ENCODE results near the gene OSCP1. TPM values are rescaled to one million over a fixed set of nuclear protein-coding genes. Genes with fewer than 3 reads are reported as not detected.
A peak's percentile ranks its signal among the peaks of the same experiment; 100 is the strongest.

OSCP1 gene
- total and polyA plus RNA-seq, 8 donors = 3.3 to 9.8 (median 4.8) TPM

DNA sequence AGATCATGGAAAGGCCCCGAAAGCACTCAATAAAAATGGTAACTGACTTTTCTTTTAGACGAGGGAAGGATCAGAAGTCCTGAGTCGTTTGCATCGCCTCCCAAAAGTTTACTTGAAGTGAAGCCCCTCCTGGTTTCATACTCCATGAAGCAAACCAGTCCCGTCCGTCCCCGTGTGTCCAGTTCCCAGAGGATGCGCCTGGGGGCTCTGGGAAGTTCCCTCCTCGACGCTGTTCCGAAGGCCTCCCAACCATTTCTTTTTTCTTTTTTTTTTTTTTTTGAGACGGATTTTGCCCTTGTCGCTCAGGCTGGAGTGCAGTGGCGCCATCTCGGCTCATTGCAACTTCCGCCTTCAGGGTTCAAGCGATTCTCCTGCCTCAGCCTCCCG lies 661 bp upstream of the OSCP1 start:
- FAIRE-seq (no peak), ATAC-seq (no peak), DNase-seq (no peak)
- TF ChIP-seq, protein P1, sequence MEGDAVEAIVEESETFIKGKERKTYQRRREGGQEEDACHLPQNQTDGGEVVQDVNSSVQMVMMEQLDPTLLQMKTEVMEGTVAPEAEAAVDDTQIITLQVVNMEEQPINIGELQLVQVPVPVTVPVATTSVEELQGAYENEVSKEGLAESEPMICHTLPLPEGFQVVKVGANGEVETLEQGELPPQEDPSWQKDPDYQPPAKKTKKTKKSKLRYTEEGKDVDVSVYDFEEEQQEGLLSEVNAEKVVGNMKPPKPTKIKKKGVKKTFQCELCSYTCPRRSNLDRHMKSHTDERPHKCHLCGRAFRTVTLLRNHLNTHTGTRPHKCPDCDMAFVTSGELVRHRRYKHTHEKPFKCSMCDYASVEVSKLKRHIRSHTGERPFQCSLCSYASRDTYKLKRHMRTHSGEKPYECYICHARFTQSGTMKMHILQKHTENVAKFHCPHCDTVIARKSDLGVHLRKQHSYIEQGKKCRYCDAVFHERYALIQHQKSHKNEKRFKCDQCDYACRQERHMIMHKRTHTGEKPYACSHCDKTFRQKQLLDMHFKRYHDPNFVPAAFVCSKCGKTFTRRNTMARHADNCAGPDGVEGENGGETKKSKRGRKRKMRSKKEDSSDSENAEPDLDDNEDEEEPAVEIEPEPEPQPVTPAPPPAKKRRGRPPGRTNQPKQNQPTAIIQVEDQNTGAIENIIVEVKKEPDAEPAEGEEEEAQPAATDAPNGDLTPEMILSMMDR (IDR thresholded peaks at IDR 0.05) = no peak
- Histone ChIP-seq H3K4me1 (peaks cover 0 to 3% (median 0%) of the 10 kb centered on the region in 3 donors), H3K9me3 (no peaks in the 10 kb centered on the region), H3K36me3 (peaks cover 0 to 10% (median 0%) of the 10 kb centered on the region in 3 donors), H3K27me3 (no peaks in the 10 kb centered on the region), H3K27ac (peak overlapping the region; percentile 83 to 94 (median 90)), H3K4me3 (peak overlapping the region; percentile 41 to 78 (median 56))
- WGBS, 2 donors = 34 to 39% methylated on average over 18 of the region's 18 CpGs
- intact Hi-C loops (cut with DNase I) = no loop called here

DNA sequence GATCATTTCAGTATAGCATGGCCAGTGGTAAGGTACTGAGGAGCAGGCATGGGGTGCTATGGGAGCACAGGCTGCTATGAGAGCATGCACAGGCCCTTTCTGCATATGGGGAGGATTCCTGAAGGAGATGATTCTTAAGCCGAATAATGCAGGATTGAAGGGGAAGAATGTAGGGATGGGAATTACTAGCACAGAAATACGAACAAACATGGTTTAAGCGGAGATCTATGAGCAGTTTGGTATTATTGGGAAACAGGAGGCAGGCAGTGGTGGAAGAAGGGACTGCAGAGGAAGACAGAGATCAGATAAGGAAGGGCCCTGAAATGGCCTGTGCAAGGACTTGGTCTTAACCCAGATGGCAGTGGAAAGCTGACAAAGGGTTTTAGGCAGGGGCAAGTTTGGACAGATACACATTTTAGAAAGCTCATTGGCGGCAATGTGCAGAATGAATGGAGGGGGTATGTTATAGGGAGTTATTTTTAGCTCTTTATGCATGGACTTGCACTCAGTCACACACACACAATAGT lies 1.7 kb downstream of the OSCP1 start:
- WGBS, 2 donors = 89 to 95% methylated on average over 4 of the region's 4 CpGs
- no peak overlapping the region for H3K4me3 ChIP-seq
- no peak for ATAC-seq

DNA sequence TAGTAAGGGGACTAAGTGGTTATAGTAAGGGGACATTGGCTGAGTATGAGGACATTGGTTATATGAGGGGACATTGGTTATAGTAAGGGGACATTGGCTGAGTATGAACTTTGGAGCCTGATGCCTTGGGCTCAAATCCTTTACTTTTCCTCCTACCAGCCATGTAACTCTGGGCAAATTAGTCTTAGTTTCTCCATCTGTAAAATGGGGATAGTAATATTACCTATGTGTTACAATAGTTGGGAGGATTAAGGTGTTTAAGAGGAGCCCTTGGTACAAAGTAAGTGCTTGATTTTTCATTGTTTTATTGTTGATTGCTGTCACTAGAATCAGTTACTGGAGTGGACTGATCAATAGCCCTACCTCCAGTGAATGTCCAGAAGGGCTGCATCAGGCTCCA lies 2.8 kb downstream of the OSCP1 start:
- H3K27ac ChIP-seq = no peak overlapping the region
- H3K4me1 ChIP-seq = peaks cover 0 to 3% (median 0%) of the 10 kb centered on the region in 3 donors
- ATAC-seq (no peak), FAIRE-seq (no peak), DNase-seq (no peak)
- H3K4me3 ChIP-seq = no peak overlapping the region
- H3K36me3 ChIP-seq = no peaks in the 10 kb centered on the region
- no peaks in the 10 kb centered on the region for H3K9me3 ChIP-seq
- H3K27me3 ChIP-seq = no peaks in the 10 kb centered on the region
- intact Hi-C loops (cut with DNase I) = no loop called here
- TF ChIP-seq, protein P1 (IDR thresholded peaks at IDR 0.05) = no peak

More for the DNA sequence above, 1.7 kb downstream of the OSCP1 start:
- Histone ChIP-seq H3K9me3 (no peaks in the 10 kb centered on the region), H3K27ac (no peak overlapping the region), H3K36me3 (no peaks in the 10 kb centered on the region), H3K4me1 (peaks cover 0 to 3% (median 0%) of the 10 kb centered on the region in 3 donors), H3K27me3 (no peaks in the 10 kb centered on the region)
- intact Hi-C loops (cut with DNase I) = no loop called here
- FAIRE-seq (no peak), DNase-seq (no peak)
- TF ChIP-seq, protein P1 (IDR thresholded peaks at IDR 0.05) = no peak

DNA sequence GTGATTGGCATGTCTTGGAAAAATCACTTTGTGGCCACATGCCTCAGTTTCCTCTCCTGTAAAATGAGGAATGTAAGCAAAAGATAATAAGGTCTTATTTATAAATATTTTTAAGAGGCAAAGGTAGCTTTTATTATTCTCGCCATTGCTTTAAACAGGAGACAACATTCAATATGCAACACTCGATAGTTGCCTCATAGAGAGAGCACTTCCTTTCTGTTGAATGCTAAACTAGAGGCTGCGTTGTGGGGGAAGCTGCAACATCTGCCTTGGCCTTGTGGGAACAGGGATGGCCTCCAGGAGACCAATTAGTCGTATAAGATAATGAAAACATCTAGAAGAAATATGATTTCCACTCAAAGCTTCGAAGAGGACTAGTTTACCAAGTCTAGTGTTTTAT lies 3.5 kb downstream of the OSCP1 start:
- Histone ChIP-seq H3K36me3 (no peaks in the 10 kb centered on the region), H3K27ac (no peak overlapping the region), H3K9me3 (no peaks in the 10 kb centered on the region), H3K27me3 (no peaks in the 10 kb centered on the region), H3K4me1 (peaks cover 0 to 3% (median 0%) of the 10 kb centered on the region in 3 donors), H3K4me3 (no peak overlapping the region)
- TF ChIP-seq, protein P1 (IDR thresholded peaks at IDR 0.05) = no peak
- intact Hi-C loops (cut with DNase I) = no loop called here
- FAIRE-seq (no peak), ATAC-seq (no peak), DNase-seq (no peak)
- 69 to 75% methylated on average over 5 of the region's 5 CpGs for WGBS, 2 donors

DNA sequence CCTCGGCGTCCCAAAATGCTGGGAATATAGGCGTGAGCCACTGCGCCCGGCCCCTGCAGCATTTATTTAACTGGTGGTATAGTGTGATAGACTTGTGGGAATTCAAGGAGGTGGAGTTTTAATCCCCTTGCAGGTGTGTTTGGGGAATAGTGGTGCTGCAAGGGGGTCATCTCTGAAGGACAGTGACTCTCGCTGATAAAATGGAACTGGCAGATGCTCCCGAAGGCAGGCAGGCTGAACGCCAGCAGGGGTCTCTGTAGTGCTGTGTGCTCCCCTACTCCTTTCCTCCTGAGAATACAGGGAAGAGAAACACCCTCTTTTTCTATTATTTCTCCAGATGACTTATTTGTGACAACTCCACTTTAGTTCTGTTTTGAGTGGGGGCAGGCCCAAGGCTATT lies 4.0 kb downstream of the OSCP1 start:
- Histone ChIP-seq H3K9me3 (no peaks in the 10 kb centered on the region), H3K4me3 (no peak overlapping the region), H3K27ac (no peak overlapping the region), H3K4me1 (peaks cover 0 to 3% (median 0%) of the 10 kb centered on the region in 3 donors), H3K27me3 (no peaks in the 10 kb centered on the region), H3K36me3 (no peaks in the 10 kb centered on the region)
- intact Hi-C loops (cut with DNase I) = no loop called here
- WGBS, 2 donors = 72 to 76% methylated on average over 8 of the region's 8 CpGs
- ATAC-seq (no peak), DNase-seq (no peak), FAIRE-seq (no peak)
- TF ChIP-seq, protein P1 (IDR thresholded peaks at IDR 0.05) = no peak
